HepG2 (cell line): ENCODE data around the gene BABAM2. TPM values are rescaled to one million over a fixed set of nuclear protein-coding genes. Genes with fewer than 3 reads are reported as not detected.

Source experiments
- GATAD1 ChIP-seq: IDR thresholded peaks from 2 replicates; pipeline ENCODE4 v1.6.1; 2016; ENCODE audit warnings: missing genetic modification reagents, missing compliant biosample characterization
- MED1 ChIP-seq: sonication (generic); formaldehyde crosslinking; IDR thresholded peaks from 2 replicates; pipeline ENCODE4 v1.4.0; 2020; ENCODE audit warnings: missing genetic modification reagents
- NKX3-1 ChIP-seq: sonication (generic); formaldehyde crosslinking; IDR thresholded peaks from 2 replicates; pipeline ENCODE4 v1.5.0; 2020; ENCODE audit warnings: missing genetic modification reagents
- PCBP1 ChIP-seq: fragments of 200-400 bp; formaldehyde crosslinking; IDR thresholded peaks from 2 replicates; pipeline ENCODE4 v1.6.1; 2017; ENCODE audit warnings: mild to moderate bottlenecking, low read depth, low read length, borderline replicate concordance
- ZFP37 ChIP-seq: sonication (generic); formaldehyde crosslinking; IDR thresholded peaks from 2 replicates; pipeline ENCODE4 v1.4.0; 2020; ENCODE audit warnings: missing genetic modification reagents, borderline replicate concordance
- ZNF256 ChIP-seq: sonication (generic); formaldehyde crosslinking; conservative IDR thresholded peaks from 2 replicates; pipeline ENCODE4 v1.4.0; 2020; ENCODE audit warnings: missing genetic modification reagents
- ZNF292 ChIP-seq: sonication (generic); formaldehyde crosslinking; IDR thresholded peaks from 2 replicates; pipeline ENCODE4 v1.8.1; 2022; ENCODE audit warnings: mild to moderate bottlenecking, low read depth, missing genetic modification reagents, borderline replicate concordance
- ZNF619 ChIP-seq: sonication (generic); formaldehyde crosslinking; IDR thresholded peaks from 2 replicates; pipeline ENCODE4 v1.4.0; 2020; ENCODE audit warnings: mild to moderate bottlenecking, missing genetic modification reagents
- ZNF746 ChIP-seq: sonication (generic); formaldehyde crosslinking; IDR thresholded peaks from 2 replicates; pipeline ENCODE4 v1.8.0; 2022; ENCODE audit warnings: mild to moderate bottlenecking, missing genetic modification reagents
- ZNF747 ChIP-seq: sonication (generic); formaldehyde crosslinking; IDR thresholded peaks from 2 replicates; pipeline ENCODE4 v1.8.1; 2023; ENCODE audit warnings: missing genetic modification reagents, mild to moderate bottlenecking, borderline replicate concordance
- ZNF83 ChIP-seq: sonication (generic); formaldehyde crosslinking; IDR thresholded peaks from 2 replicates; pipeline ENCODE4 v1.4.0; 2020; ENCODE audit warnings: missing genetic modification reagents, mild to moderate bottlenecking, borderline replicate concordance
- ZNF839 ChIP-seq: sonication (generic); formaldehyde crosslinking; IDR thresholded peaks from 2 replicates; pipeline ENCODE4 v1.4.0; 2020; ENCODE audit warnings: missing genetic modification reagents, mild to moderate bottlenecking, borderline replicate concordance
- polyA plus RNA-seq, 8 experiments: library from polyadenylated mRNA; depleted of rRNA in 3 of 8; stranded (reverse) in 7 of 8; unstranded in 1 of 8; fragments of >200 nt; fragmentation: Illumina TruSeq in 4 of 8; extraction: Trizol in 4 of 8; gene quantifications; 2 replicates each; pipeline versions ENCODE4 v1.2.1 to v1.2.3, GENCODE V29; 2011 to 2016; ENCODE audit warnings: low read depth in 4 of 8, missing spikeins in 1 of 8, mixed read lengths in 1 of 8; ENCODE audit not compliant: insufficient read depth in 1 of 8
- total RNA-seq, 5 experiments: library from RNA; depleted of rRNA; stranded (reverse); fragments of >200 nt; fragmentation: Illumina TruSeq; extraction: Trizol; gene quantifications; 2 replicates each; pipeline ENCODE4 v1.2.3, GENCODE V29; 2016; ENCODE audit warnings: low read depth in 1 of 5
- TF ChIP-seq, protein P1 (sequence below): sonication (generic); formaldehyde crosslinking; IDR thresholded peaks from 2 replicates; pipeline ENCODE4 v1.4.0; 2020; ENCODE audit warnings: missing genetic modification reagents, borderline replicate concordance
- TF ChIP-seq, protein P2 (sequence below): sonication (generic); formaldehyde crosslinking; IDR thresholded peaks from 2 replicates; pipeline ENCODE4 v1.4.0; 2020; ENCODE audit warnings: missing genetic modification reagents
- TF ChIP-seq, protein P3 (sequence below): IDR thresholded peaks from 2 replicates; pipeline ENCODE4 v1.6.1; 2016; ENCODE audit warnings: missing compliant biosample characterization, missing genetic modification reagents, borderline replicate concordance
- TF ChIP-seq, protein P4 (sequence below): sonication (generic); formaldehyde crosslinking; IDR thresholded peaks from 2 replicates; pipeline ENCODE4 v1.4.0; 2020; ENCODE audit warnings: missing genetic modification reagents
- TF ChIP-seq, protein P5 (sequence below): IDR thresholded peaks from 2 replicates; pipeline ENCODE4 v1.6.1; 2016; ENCODE audit warnings: missing biosample characterization, missing genetic modification reagents, low read depth

The BABAM2 gene
- total and polyA plus RNA-seq, 2 of the 13 experiments (the other 11 are each of a cell fraction or from before 2014, with no cell fraction given): 24.9 to 28.0 TPM

DNA sequence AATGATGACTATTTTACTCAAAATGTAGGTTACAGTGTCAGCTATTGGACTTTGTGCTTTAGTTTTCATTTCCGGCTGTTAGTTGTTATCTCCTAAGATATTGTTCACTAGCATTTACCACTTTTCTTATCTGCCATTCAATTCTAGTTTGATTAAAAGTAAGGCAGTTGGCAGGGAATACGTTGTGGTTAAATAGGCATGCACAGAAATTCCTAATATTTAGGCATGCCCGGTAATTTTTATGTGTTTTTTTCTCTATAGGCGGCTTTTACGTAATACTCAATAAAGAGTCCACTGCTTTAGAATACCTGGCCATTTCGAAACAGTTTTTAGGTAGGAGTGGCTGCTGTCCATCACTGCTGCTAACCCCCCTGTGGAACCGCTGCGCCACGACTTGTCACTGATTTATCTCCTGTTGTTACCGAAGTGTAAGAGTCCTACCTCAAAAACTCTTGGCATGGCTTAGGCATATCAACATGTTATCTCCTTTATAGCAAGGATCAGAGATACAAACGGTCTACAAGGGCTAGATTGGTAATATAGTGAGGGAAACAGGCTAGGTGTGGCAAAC is 39.5 kb downstream of the BABAM2 start (continued):
- TF ChIP-seq, protein P1, sequence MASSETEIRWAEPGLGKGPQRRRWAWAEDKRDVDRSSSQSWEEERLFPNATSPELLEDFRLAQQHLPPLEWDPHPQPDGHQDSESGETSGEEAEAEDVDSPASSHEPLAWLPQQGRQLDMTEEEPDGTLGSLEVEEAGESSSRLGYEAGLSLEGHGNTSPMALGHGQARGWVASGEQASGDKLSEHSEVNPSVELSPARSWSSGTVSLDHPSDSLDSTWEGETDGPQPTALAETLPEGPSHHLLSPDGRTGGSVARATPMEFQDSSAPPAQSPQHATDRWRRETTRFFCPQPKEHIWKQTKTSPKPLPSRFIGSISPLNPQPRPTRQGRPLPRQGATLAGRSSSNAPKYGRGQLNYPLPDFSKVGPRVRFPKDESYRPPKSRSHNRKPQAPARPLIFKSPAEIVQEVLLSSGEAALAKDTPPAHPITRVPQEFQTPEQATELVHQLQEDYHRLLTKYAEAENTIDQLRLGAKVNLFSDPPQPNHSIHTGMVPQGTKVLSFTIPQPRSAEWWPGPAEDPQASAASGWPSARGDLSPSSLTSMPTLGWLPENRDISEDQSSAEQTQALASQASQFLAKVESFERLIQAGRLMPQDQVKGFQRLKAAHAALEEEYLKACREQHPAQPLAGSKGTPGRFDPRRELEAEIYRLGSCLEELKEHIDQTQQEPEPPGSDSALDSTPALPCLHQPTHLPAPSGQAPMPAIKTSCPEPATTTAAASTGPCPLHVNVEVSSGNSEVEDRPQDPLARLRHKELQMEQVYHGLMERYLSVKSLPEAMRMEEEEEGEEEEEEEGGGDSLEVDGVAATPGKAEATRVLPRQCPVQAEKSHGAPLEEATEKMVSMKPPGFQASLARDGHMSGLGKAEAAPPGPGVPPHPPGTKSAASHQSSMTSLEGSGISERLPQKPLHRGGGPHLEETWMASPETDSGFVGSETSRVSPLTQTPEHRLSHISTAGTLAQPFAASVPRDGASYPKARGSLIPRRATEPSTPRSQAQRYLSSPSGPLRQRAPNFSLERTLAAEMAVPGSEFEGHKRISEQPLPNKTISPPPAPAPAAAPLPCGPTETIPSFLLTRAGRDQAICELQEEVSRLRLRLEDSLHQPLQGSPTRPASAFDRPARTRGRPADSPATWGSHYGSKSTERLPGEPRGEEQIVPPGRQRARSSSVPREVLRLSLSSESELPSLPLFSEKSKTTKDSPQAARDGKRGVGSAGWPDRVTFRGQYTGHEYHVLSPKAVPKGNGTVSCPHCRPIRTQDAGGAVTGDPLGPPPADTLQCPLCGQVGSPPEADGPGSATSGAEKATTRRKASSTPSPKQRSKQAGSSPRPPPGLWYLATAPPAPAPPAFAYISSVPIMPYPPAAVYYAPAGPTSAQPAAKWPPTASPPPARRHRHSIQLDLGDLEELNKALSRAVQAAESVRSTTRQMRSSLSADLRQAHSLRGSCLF (CRISPR knock-in tag): no peak
- TF ChIP-seq ZNF747 (CRISPR knock-in tag): no peak
- TF ChIP-seq, protein P2, sequence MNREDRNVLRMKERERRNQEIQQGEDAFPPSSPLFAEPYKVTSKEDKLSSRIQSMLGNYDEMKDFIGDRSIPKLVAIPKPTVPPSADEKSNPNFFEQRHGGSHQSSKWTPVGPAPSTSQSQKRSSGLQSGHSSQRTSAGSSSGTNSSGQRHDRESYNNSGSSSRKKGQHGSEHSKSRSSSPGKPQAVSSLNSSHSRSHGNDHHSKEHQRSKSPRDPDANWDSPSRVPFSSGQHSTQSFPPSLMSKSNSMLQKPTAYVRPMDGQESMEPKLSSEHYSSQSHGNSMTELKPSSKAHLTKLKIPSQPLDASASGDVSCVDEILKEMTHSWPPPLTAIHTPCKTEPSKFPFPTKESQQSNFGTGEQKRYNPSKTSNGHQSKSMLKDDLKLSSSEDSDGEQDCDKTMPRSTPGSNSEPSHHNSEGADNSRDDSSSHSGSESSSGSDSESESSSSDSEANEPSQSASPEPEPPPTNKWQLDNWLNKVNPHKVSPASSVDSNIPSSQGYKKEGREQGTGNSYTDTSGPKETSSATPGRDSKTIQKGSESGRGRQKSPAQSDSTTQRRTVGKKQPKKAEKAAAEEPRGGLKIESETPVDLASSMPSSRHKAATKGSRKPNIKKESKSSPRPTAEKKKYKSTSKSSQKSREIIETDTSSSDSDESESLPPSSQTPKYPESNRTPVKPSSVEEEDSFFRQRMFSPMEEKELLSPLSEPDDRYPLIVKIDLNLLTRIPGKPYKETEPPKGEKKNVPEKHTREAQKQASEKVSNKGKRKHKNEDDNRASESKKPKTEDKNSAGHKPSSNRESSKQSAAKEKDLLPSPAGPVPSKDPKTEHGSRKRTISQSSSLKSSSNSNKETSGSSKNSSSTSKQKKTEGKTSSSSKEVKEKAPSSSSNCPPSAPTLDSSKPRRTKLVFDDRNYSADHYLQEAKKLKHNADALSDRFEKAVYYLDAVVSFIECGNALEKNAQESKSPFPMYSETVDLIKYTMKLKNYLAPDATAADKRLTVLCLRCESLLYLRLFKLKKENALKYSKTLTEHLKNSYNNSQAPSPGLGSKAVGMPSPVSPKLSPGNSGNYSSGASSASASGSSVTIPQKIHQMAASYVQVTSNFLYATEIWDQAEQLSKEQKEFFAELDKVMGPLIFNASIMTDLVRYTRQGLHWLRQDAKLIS: no peak
- TF ChIP-seq NKX3-1: no peak
- no peak for TF ChIP-seq MED1
- TF ChIP-seq ZFP37 (CRISPR knock-in tag): no peak
- no peak for TF ChIP-seq GATAD1 (CRISPR knock-in tag)
- TF ChIP-seq PCBP1: no peak
- TF ChIP-seq, protein P3, sequence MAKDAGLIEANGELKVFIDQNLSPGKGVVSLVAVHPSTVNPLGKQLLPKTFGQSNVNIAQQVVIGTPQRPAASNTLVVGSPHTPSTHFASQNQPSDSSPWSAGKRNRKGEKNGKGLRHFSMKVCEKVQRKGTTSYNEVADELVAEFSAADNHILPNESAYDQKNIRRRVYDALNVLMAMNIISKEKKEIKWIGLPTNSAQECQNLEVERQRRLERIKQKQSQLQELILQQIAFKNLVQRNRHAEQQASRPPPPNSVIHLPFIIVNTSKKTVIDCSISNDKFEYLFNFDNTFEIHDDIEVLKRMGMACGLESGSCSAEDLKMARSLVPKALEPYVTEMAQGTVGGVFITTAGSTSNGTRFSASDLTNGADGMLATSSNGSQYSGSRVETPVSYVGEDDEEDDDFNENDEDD: no peak
- no peak for TF ChIP-seq ZNF256 (CRISPR knock-in tag)
- TF ChIP-seq, protein P4, sequence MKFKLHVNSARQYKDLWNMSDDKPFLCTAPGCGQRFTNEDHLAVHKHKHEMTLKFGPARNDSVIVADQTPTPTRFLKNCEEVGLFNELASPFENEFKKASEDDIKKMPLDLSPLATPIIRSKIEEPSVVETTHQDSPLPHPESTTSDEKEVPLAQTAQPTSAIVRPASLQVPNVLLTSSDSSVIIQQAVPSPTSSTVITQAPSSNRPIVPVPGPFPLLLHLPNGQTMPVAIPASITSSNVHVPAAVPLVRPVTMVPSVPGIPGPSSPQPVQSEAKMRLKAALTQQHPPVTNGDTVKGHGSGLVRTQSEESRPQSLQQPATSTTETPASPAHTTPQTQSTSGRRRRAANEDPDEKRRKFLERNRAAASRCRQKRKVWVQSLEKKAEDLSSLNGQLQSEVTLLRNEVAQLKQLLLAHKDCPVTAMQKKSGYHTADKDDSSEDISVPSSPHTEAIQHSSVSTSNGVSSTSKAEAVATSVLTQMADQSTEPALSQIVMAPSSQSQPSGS: no peak
- no peak for TF ChIP-seq ZNF619 (CRISPR knock-in tag)
- TF ChIP-seq ZNF839: no peak
- no peak for TF ChIP-seq ZNF292 (CRISPR knock-in tag)
- no peak for TF ChIP-seq ZNF746 (CRISPR knock-in tag)
- TF ChIP-seq ZNF83 (CRISPR knock-in tag): no peak
- TF ChIP-seq, protein P5, sequence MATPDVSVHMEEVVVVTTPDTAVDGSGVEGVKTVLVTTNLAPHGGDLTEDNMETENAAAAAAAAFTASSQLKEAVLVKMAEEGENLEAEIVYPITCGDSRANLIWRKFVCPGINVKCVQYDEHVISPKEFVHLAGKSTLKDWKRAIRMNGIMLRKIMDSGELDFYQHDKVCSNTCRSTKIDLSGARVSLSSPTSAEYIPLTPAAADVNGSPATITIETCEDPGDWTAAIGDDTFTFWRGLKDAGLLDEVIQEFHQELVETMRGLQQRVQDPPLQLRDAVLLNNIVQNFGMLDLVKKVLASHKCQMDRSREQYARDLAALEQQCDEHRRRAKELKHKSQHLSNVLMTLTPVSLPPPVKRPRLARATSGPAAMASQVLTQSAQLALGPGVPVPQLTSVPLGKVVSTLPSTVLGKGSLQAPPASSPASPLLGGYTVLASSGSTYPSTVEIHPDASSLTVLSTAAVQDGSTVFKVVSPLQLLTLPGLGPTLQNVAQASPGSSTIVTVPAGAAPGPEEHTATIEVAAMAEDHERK: no peak
